Measurements from ENCODE around the gene PICALM. TPM values are rescaled to one million over a fixed set of nuclear protein-coding genes. Genes with fewer than 3 reads are reported as not detected.
"Not testable (repeated sequence)": the region's sequence is repeated elsewhere in the genome, so short reads cannot be mapped to it uniquely, and the experiment has no call there.

Gene PICALM
- total and polyA plus RNA-seq, 12 donors = 33.9 to 217 (median 116) TPM

DNA sequence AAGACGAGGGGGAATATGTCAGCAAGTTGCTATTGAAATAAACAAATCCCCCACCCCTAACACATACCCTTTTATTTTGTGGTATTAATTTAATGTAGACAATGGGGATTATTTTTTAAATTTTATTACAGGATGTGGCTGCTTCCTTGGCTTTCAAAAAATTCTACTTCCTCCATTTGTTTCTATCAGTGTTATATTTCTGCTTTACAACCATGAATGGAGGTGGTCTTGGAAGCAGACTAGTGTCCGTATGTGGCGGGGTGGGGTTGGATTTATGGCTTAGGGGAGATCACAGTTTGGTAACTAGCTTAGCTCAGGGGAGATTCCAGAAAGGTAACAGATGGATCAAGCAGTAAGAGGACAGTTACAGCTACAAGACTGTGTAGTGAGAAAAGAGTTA lies 39.3 kb upstream of the PICALM start:
- TF ChIP-seq, protein P1, sequence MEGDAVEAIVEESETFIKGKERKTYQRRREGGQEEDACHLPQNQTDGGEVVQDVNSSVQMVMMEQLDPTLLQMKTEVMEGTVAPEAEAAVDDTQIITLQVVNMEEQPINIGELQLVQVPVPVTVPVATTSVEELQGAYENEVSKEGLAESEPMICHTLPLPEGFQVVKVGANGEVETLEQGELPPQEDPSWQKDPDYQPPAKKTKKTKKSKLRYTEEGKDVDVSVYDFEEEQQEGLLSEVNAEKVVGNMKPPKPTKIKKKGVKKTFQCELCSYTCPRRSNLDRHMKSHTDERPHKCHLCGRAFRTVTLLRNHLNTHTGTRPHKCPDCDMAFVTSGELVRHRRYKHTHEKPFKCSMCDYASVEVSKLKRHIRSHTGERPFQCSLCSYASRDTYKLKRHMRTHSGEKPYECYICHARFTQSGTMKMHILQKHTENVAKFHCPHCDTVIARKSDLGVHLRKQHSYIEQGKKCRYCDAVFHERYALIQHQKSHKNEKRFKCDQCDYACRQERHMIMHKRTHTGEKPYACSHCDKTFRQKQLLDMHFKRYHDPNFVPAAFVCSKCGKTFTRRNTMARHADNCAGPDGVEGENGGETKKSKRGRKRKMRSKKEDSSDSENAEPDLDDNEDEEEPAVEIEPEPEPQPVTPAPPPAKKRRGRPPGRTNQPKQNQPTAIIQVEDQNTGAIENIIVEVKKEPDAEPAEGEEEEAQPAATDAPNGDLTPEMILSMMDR (IDR thresholded peaks at IDR 0.05) = no peak
- no peak for TF ChIP-seq POLR2A (IDR thresholded peaks at IDR 0.05)
- Histone ChIP-seq H3K27ac (no peak overlapping the region), H3K27me3 (no peaks in the 10 kb centered on the region), H3K9me3 (replicated peaks in 1 of 3) (no peaks in the 10 kb centered on the region), H3K36me3 (replicated peaks in 1 of 2) (no peaks in the 10 kb centered on the region), H3K4me1 (replicated peaks in 1 of 2) (no peaks in the 10 kb centered on the region), H3K4me3 (no peak overlapping the region)
- WGBS, 4 donors = 56 to 71% (median 67%) methylated on average over 3 of the region's 3 CpGs
- intact Hi-C loops (cut with DNase I) = no loop called here
- no peak for DNase-seq

DNA sequence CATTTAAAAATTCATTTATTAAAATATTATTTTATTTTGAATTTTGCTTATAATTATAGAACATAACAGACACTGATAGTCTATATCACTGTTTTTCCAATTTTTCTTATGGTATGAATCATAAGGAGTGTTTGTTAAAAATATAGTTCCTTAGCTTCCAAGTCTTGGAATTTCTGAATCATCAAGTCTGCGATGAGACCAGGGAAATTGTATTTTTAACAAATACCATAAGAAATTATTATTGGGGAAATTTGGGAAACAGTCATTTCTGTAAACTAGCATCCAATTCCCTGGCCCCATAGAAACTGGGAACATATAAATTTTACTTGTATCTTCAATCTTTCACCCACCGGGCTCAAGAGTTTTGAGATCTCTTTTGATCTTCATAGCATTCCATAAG lies 38.0 kb upstream of the PICALM start:
- no peaks in the 10 kb centered on the region for H3K9me3 ChIP-seq (replicated peaks in 1 of 3)
- H3K36me3 ChIP-seq (replicated peaks in 1 of 2) = no peaks in the 10 kb centered on the region
- H3K4me1 ChIP-seq (replicated peaks in 1 of 2) = no peaks in the 10 kb centered on the region
- H3K4me3 ChIP-seq = no peak overlapping the region
- TF ChIP-seq, protein P1 (IDR thresholded peaks at IDR 0.05) = no peak
- no peak overlapping the region for H3K27ac ChIP-seq
- intact Hi-C loops (cut with DNase I) = no loop called here
- WGBS, 4 donors = 71 to 84% (median 77%) methylated on average over 2 of the region's 2 CpGs
- H3K27me3 ChIP-seq = no peaks in the 10 kb centered on the region
- DNase-seq = no peak

DNA sequence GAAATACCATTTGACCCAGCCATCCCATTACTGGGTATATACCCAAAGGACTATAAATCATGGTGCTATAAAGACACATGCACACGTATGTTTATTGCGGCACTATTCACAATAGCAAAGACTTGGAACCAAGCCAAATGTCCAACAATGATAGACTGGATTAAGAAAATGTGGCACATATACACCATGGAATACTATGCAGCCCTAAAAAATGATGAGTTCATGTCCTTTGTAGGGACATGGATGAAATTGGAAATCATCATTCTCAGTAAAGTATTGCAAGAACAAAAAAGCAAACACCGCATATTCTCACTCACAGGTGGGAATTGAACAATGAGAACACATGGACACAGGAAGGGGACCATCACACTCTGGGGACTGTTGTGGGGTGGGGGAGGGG lies 37.1 kb upstream of the PICALM start:
- H3K9me3 ChIP-seq (replicated peaks in 1 of 3); intact Hi-C loops (cut with DNase I); DNase-seq; H3K36me3 ChIP-seq (replicated peaks in 1 of 2); H3K4me3 ChIP-seq; H3K27ac ChIP-seq; H3K4me1 ChIP-seq (replicated peaks in 1 of 2); H3K27me3 ChIP-seq: not testable (repeated sequence)
- 83 to 97% (median 89%) methylated on average over 3 of the region's 3 CpGs for WGBS, 4 donors

DNA sequence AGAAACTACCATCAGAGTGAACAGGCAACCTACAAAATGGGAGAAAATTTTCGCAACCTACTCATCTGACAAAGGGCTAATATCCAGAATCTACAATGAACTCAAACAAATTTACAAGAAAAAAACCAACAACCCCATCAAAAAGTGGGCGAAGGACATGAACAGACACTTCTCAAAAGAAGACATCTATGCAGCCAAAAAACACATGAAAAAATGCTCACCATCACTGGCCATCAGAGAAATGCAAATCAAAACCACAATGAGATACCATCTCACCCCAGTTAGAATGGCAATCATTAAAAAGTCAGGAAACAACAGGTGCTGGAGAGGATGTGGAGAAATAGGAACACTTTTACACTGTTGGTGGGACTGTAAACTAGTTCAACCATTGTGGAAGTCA lies 36.7 kb upstream of the PICALM start:
- H3K4me3 ChIP-seq; H3K9me3 ChIP-seq (replicated peaks in 1 of 3); H3K36me3 ChIP-seq (replicated peaks in 1 of 2); intact Hi-C loops (cut with DNase I); DNase-seq; H3K27me3 ChIP-seq; H3K27ac ChIP-seq; H3K4me1 ChIP-seq (replicated peaks in 1 of 2): not testable (repeated sequence)
- 80% methylated on average over 1 of the region's 2 CpGs; no CpG with 5 or more reads in 3 of the 4 donors for WGBS, 4 donors

DNA sequence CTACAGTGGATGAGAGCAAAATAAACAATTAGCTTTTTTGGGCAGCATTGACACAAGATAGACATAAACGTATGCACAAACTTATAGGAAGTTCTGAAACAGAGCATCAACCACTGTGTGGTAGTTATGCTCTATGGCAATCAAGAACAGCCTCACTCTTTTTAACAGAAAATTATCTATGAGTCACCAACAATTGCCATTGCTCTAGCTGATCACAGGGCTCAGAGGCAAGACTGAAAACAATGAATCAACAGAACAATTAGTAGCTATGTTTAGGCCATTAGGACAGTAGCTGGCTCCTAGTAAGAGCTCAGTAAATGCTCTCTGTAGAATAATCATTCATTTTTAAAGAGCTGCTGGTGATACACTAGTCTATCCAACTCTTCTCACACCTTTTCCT lies 34.9 kb upstream of the PICALM start:
- H3K4me1 ChIP-seq (replicated peaks in 1 of 2) = no peaks in the 10 kb centered on the region
- no peak overlapping the region for H3K27ac ChIP-seq
- no peaks in the 10 kb centered on the region for H3K36me3 ChIP-seq (replicated peaks in 1 of 2)
- WGBS, 4 donors = 42 to 76% (median 69%) methylated on average over 1 of the region's 1 CpG
- intact Hi-C loops (cut with DNase I) = no loop called here
- TF ChIP-seq POLR2A (IDR thresholded peaks at IDR 0.05) = no peak
- TF ChIP-seq, protein P1 (IDR thresholded peaks at IDR 0.05) = no peak
- H3K4me3 ChIP-seq = no peak overlapping the region
- H3K27me3 ChIP-seq = no peaks in the 10 kb centered on the region
- H3K9me3 ChIP-seq (replicated peaks in 1 of 3) = no peaks in the 10 kb centered on the region
- no peak for DNase-seq

Measured in adrenal gland (tissue), 12 donors.